ENCODE measurements around the gene EP400.

GRCh38 chr12:131917139-131917710 is 32.5 kb upstream of the EP400 start:
- no peak for TF ChIP-seq POLR2AphosphoS5 (IDR thresholded peaks at IDR 0.05)
- no peak for TF ChIP-seq CTCF (IDR thresholded peaks at IDR 0.05)

Measured in gastroesophageal sphincter (tissue), 3 donors.